ENCODE results near the gene TDRD10. TPM values are rescaled to one million over a fixed set of nuclear protein-coding genes. Genes with fewer than 3 reads are reported as not detected.

Gene TDRD10
- polyA plus RNA-seq, 2 of the 4 experiments (the other 2 are of a cell fraction): 0.04 TPM; not detected in 1

GRCh38 chr1:154469844-154470560, 32.0 kb upstream of the TDRD10 start:
- H3K4me3 ChIP-seq: no peak overlapping the region
- CTCF ChIA-PET: interaction anchor here (1.2 to 2.1 kb wide), 3 partner anchors 9 to 135 kb away, joined by 3 to 8 read pairs (median 6); no protein-coding TSS in a partner anchor
- FAIRE-seq: no peak
- no peaks in the 10 kb centered on the region for H3K9me3 ChIP-seq
- WGBS (ENCODE audit: missing lambda C conversion rate): 82% methylated on average over 10 of the region's 10 CpGs
- no peak for DNase-seq (ENCODE audit: low read depth in 1 of 2, low spot score in 1 of 2)
- TF ChIP-seq CBX2 (IDR thresholded peaks at IDR 0.05; ENCODE audit: borderline replicate concordance, low read depth) (no peak), TFCP2L1 (CRISPR knock-in tag; IDR thresholded peaks at IDR 0.05) (no peak), ESRRA (IDR thresholded peaks at IDR 0.05; ENCODE audit: borderline replicate concordance, low read length) (no peak), HOXA7 (CRISPR knock-in tag; IDR thresholded peaks at IDR 0.05) (no peak)
- 0 out of 3 replicates have a peak, but pooled peaks cover 5% of the 10 kb centered on the region for H3K4me1 ChIP-seq
- H3K27ac ChIP-seq: no peak overlapping the region
- ATAC-seq: no peak
- no peak overlapping the region for H3K4me2 ChIP-seq
- POLR2A ChIA-PET: no interaction called here

GRCh38 chr1:154471304-154471703, 30.7 kb upstream of the TDRD10 start:
- CTCF ChIA-PET: interaction anchor here (1.0 to 3.2 kb wide), 3 partner anchors 8 to 198 kb away, joined by 4 to 8 read pairs (median 8); no protein-coding TSS in a partner anchor
- POLR2A ChIA-PET: no interaction called here

More at GRCh38 chr1:154471304-154471703, 30.7 kb upstream of the TDRD10 start:
- Histone ChIP-seq H3K4me1 (0 out of 3 replicates have a peak, but pooled peaks cover 5% of the 10 kb centered on the region), H3K4me3 (no peak overlapping the region), H3K27ac (no peak overlapping the region), H3K9me3 (no peaks in the 10 kb centered on the region), H3K4me2 (no peak overlapping the region)
- DNase-seq (ENCODE audit: low read depth in 1 of 2, low spot score in 1 of 2): no peak
- no peak for FAIRE-seq
- WGBS (ENCODE audit: missing lambda C conversion rate): 95% methylated on average over 2 of the region's 2 CpGs
- no peak for ATAC-seq
- TF ChIP-seq FOSB (CRISPR knock-in tag; IDR thresholded peaks at IDR 0.05) (no peak), MAZ (IDR thresholded peaks at IDR 0.05; ENCODE audit: borderline replicate concordance, low read depth, low read length) (no peak), FOSL2 (IDR thresholded peaks at IDR 0.05) (no peak), FOSL2 (CRISPR knock-in tag; IDR thresholded peaks at IDR 0.05) (no peak), RAD21 (conservative IDR thresholded peaks at IDR 0.05 in 1 of 2, IDR thresholded peaks at IDR 0.05 in 1 of 2) (no peak), POLR2AphosphoS2 (conservative IDR thresholded peaks at IDR 0.05; ENCODE audit: low read length) (no peak), NFE2L2 (conservative IDR thresholded peaks at IDR 0.05; ENCODE audit: low read length) (no peak), KDM5A (IDR thresholded peaks at IDR 0.05) (no peak), HDAC2 (IDR thresholded peaks at IDR 0.05) (no peak), E2F6 (IDR thresholded peaks at IDR 0.05; ENCODE audit: borderline replicate concordance, low read depth) (no peak), EHMT2 (IDR thresholded peaks at IDR 0.05; ENCODE audit: low read depth) (no peak), JUN (IDR thresholded peaks at IDR 0.05) (no peak), RFX5 (IDR thresholded peaks at IDR 0.05) (no peak), EHF (CRISPR knock-in tag; IDR thresholded peaks at IDR 0.05) (no peak), SMC3 (IDR thresholded peaks at IDR 0.05) (no peak), CTCF (IDR thresholded peaks at IDR 0.05) (no peak), RCOR1 (IDR thresholded peaks at IDR 0.05; ENCODE audit: low read depth, low read length) (no peak), RARB (CRISPR knock-in tag; IDR thresholded peaks at IDR 0.05) (no peak), HOXA7 (CRISPR knock-in tag; IDR thresholded peaks at IDR 0.05) (no peak), REST (IDR thresholded peaks at IDR 0.05) (no peak), ZSCAN20 (CRISPR knock-in tag; IDR thresholded peaks at IDR 0.05) (no peak)

Measured in A549 (cell line).